HepG2 (cell line): ENCODE data around the gene NUF2. TPM values are rescaled to one million over a fixed set of nuclear protein-coding genes. Genes with fewer than 3 reads are reported as not detected.

ENCODE experiments used
- CENPX ChIP-seq: sonication (generic); formaldehyde crosslinking; IDR thresholded peaks from 2 replicates; pipeline ENCODE4 v1.9.0; 2021; ENCODE audit warnings: mild to moderate bottlenecking, missing genetic modification reagents, moderate library complexity
- DR1 ChIP-seq: sonication (generic); formaldehyde crosslinking; IDR thresholded peaks from 2 replicates; pipeline ENCODE4 v1.8.0; 2021; ENCODE audit warnings: mild to moderate bottlenecking, missing genetic modification reagents, inconsistent platforms
- E2F1 ChIP-seq: sonication (generic); formaldehyde crosslinking; IDR thresholded peaks from 2 replicates; pipeline ENCODE4 v1.5.0; 2020; ENCODE audit warnings: missing genetic modification reagents
- GLI4 ChIP-seq: sonication (generic); formaldehyde crosslinking; IDR thresholded peaks from 2 replicates; pipeline ENCODE4 v1.5.1; 2020; ENCODE audit warnings: missing genetic modification reagents, mild to moderate bottlenecking, moderate library complexity, borderline replicate concordance
- HNRNPLL ChIP-seq: fragments of 200-400 bp; formaldehyde crosslinking; IDR thresholded peaks from 2 replicates; pipeline ENCODE4 v1.6.1; 2017; ENCODE audit warnings: mild to moderate bottlenecking, low read depth, low read length; ENCODE audit not compliant: poor library complexity, severe bottlenecking
- KDM5A ChIP-seq: fragments of 200-600 bp; sonication (generic); IDR thresholded peaks from 2 replicates; pipeline ENCODE4 v1.7.0; 2018; ENCODE audit warnings: antibody characterized with exemption, mild to moderate bottlenecking, low read length, borderline replicate concordance
- NCOA1 ChIP-seq: sonication (generic); formaldehyde crosslinking; IDR thresholded peaks from 2 replicates; pipeline ENCODE4 v1.9.0; 2021; ENCODE audit warnings: missing genetic modification reagents
- NR2F6 ChIP-seq, 2 experiments: IDR thresholded peaks; 2 replicates each; pipeline ENCODE4 v1.6.1; 2016; ENCODE audit warnings: antibody characterized with exemption in 1 of 2, mild to moderate bottlenecking in 1 of 2
- SOX13 ChIP-seq, 3 experiments: fragments of 450-650 bp in 1 of 3; sonication (generic) in 1 of 3; formaldehyde crosslinking in 1 of 3; IDR thresholded peaks in 2 of 3; conservative IDR thresholded peaks in 1 of 3; 2 replicates each; pipeline versions ENCODE4 v1.5.0 to v1.6.1; 2016 to 2020; ENCODE audit warnings: antibody characterized with exemption in 1 of 3, mild to moderate bottlenecking in 1 of 3, missing compliant biosample characterization in 1 of 3, missing genetic modification reagents in 1 of 3, moderate library complexity in 1 of 3
- TCF12 ChIP-seq, 2 experiments: fragments of 450-650 bp in 1 of 2; sonication (generic) in 1 of 2; formaldehyde crosslinking in 1 of 2; IDR thresholded peaks; 2 replicates each; pipeline versions ENCODE4 v1.6.1 to v1.8.0; 2017 to 2022; ENCODE audit warnings: antibody characterized with exemption in 1 of 2, mild to moderate bottlenecking in 1 of 2, missing genetic modification reagents in 1 of 2, moderate library complexity in 1 of 2
- TEAD3 ChIP-seq: optimal IDR thresholded peaks from 2 replicates; pipeline ENCODE3; 2016; ENCODE audit warnings: borderline replicate concordance
- ZBTB38 ChIP-seq: sonication (generic); formaldehyde crosslinking; IDR thresholded peaks from 2 replicates; pipeline ENCODE4 v1.5.1; 2020; ENCODE audit warnings: mild to moderate bottlenecking, missing genetic modification reagents
- ZBTB42 ChIP-seq: sonication (generic); formaldehyde crosslinking; IDR thresholded peaks from 2 replicates; pipeline ENCODE4 v1.5.0; 2020; ENCODE audit warnings: mild to moderate bottlenecking, missing genetic modification reagents
- ZMYM3 ChIP-seq: sonication (generic); formaldehyde crosslinking; IDR thresholded peaks from 2 replicates; pipeline ENCODE4 v1.5.1; 2020; ENCODE audit warnings: mild to moderate bottlenecking, missing genetic modification reagents
- ZNF160 ChIP-seq: sonication (generic); formaldehyde crosslinking; IDR thresholded peaks from 2 replicates; pipeline ENCODE4 v1.8.0; 2022; ENCODE audit warnings: mild to moderate bottlenecking, inconsistent platforms, missing genetic modification reagents
- ZNF547 ChIP-seq: sonication (generic); formaldehyde crosslinking; IDR thresholded peaks from 2 replicates; pipeline ENCODE4 v1.5.1; 2020; ENCODE audit warnings: mild to moderate bottlenecking, missing genetic modification reagents
- ZNF558 ChIP-seq: sonication (generic); formaldehyde crosslinking; IDR thresholded peaks from 2 replicates; pipeline ENCODE4 v1.9.0; 2022; ENCODE audit warnings: mild to moderate bottlenecking, missing genetic modification reagents, borderline replicate concordance
- ZSCAN20 ChIP-seq: sonication (generic); formaldehyde crosslinking; IDR thresholded peaks from 2 replicates; pipeline ENCODE4 v1.4.0; 2020; ENCODE audit warnings: missing genetic modification reagents, mild to moderate bottlenecking, borderline replicate concordance
- polyA plus RNA-seq, 8 experiments: library from polyadenylated mRNA; depleted of rRNA in 3 of 8; stranded (reverse) in 7 of 8; unstranded in 1 of 8; fragments of >200 nt; fragmentation: Illumina TruSeq in 4 of 8; extraction: Trizol in 4 of 8; gene quantifications; 2 replicates each; pipeline versions ENCODE4 v1.2.1 to v1.2.3, GENCODE V29; 2011 to 2016; ENCODE audit warnings: low read depth in 4 of 8, missing spikeins in 1 of 8, mixed read lengths in 1 of 8; ENCODE audit not compliant: insufficient read depth in 1 of 8
- total RNA-seq, 5 experiments: library from RNA; depleted of rRNA; stranded (reverse); fragments of >200 nt; fragmentation: Illumina TruSeq; extraction: Trizol; gene quantifications; 2 replicates each; pipeline ENCODE4 v1.2.3, GENCODE V29; 2016; ENCODE audit warnings: low read depth in 1 of 5
- TF ChIP-seq, protein P1 (sequence below): sonication (generic); formaldehyde crosslinking; IDR thresholded peaks from 2 replicates; pipeline ENCODE4 v1.4.0; 2020; ENCODE audit warnings: missing genetic modification reagents
- TF ChIP-seq, protein P2 (sequence below): sonication (generic); formaldehyde crosslinking; conservative IDR thresholded peaks from 2 replicates; pipeline ENCODE4 v1.4.0; 2020; ENCODE audit warnings: missing genetic modification reagents
- TF ChIP-seq, protein P3 (sequence below): IDR thresholded peaks from 2 replicates; pipeline ENCODE4 v1.6.1; 2016; ENCODE audit warnings: missing biosample characterization, missing genetic modification reagents, low read depth

The NUF2 gene
- total and polyA plus RNA-seq, 2 of the 13 experiments (the other 11 are each of a cell fraction or from before 2014, with no cell fraction given): 26.0 to 39.4 TPM

DNA sequence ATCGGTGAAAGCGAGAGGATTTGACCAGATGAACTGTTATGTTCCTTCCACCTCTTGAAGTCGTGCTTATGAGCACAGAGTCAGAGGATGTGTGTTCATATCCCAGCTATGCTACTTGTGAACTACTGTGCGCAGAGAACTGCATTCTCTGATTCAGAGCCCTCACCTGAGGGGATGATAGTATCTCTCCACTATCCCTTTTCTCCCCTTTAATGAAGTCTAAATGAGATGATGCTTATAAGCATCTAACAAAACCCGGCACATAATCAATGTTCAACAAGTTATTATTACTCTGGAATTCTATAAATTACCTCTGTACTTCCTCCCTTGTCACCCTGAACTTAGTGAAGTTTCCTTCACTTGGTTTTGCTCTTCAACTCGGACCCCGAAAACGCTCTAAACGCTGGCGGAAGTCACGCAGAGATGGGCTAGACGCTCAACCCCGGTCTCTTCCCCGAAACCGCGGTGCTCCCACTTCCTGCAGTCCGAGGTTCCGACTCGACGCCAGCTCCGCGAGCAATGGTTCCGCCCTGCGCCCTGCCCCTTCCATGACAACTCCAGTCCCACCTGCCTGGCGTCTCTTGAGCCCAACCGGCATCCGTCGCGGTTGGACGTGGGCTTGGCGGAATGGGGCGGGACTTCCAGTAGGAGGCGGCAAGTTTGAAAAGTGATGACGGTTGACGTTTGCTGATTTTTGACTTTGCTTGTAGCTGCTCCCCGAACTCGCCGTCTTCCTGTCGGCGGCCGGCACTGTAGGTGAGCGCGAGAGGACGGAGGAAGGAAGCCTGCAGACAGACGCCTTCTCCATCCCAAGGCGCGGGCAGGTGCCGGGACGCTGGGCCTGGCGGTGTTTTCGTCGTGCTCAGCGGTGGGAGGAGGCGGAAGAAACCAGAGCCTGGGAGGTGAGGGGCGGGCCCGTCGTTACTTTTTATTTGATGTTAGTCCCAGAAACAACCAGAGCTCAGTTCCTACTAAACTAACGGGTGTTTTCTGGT lies at the start of gene NUF2 (continued):
- TF ChIP-seq HNRNPLL (peak; percentile 90), NCOA1 (CRISPR knock-in tag) (peak; percentile 78; the same call in 1 of the 2 replicates), E2F1 (CRISPR knock-in tag) (peak; percentile 96), SOX13 (IDR thresholded peaks at IDR 0.05) (peak; percentile 37; the same call in 1 of the 2 replicates), SOX13 (CRISPR knock-in tag; conservative IDR thresholded peaks at IDR 0.05 in 1 of 2, IDR thresholded peaks at IDR 0.05 in 1 of 2) (peak in 1 of 2 experiments; percentile 73; a peak in 2 of 4 replicates), ZNF547 (CRISPR knock-in tag) (peak; percentile 95), ZNF558 (CRISPR knock-in tag) (no peak), DR1 (CRISPR knock-in tag) (peak; percentile 95), ZBTB42 (CRISPR knock-in tag) (0 out of 2 replicates have a peak, but pooled peaks have one; percentile 88), ZMYM3 (CRISPR knock-in tag) (peak; percentile 79), ZNF160 (CRISPR knock-in tag) (peak; percentile 95), ZBTB38 (CRISPR knock-in tag) (peak; percentile 94), GLI4 (CRISPR knock-in tag) (peak; percentile 90; the same call in 1 of the 2 replicates), KDM5A (peak; percentile 98), TEAD3 (CRISPR knock-in tag) (peak; percentile 94), CENPX (CRISPR knock-in tag) (no peak), ZSCAN20 (CRISPR knock-in tag) (peak; percentile 71; the same call in 1 of the 2 replicates), TCF12 (IDR thresholded peaks at IDR 0.05) (no peak), TCF12 (CRISPR knock-in tag; IDR thresholded peaks at IDR 0.05) (0 out of 2 replicates have a peak, but pooled peaks have one; percentile 82), NR2F6 (IDR thresholded peaks at IDR 0.05) (no peak), NR2F6 (CRISPR knock-in tag; IDR thresholded peaks at IDR 0.05) (peak; percentile 78)
- TF ChIP-seq, protein P1, sequence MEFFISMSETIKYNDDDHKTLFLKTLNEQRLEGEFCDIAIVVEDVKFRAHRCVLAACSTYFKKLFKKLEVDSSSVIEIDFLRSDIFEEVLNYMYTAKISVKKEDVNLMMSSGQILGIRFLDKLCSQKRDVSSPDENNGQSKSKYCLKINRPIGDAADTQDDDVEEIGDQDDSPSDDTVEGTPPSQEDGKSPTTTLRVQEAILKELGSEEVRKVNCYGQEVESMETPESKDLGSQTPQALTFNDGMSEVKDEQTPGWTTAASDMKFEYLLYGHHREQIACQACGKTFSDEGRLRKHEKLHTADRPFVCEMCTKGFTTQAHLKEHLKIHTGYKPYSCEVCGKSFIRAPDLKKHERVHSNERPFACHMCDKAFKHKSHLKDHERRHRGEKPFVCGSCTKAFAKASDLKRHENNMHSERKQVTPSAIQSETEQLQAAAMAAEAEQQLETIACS (CRISPR knock-in tag): peak; percentile 57; the same call in 1 of the 2 replicates
- TF ChIP-seq, protein P2, sequence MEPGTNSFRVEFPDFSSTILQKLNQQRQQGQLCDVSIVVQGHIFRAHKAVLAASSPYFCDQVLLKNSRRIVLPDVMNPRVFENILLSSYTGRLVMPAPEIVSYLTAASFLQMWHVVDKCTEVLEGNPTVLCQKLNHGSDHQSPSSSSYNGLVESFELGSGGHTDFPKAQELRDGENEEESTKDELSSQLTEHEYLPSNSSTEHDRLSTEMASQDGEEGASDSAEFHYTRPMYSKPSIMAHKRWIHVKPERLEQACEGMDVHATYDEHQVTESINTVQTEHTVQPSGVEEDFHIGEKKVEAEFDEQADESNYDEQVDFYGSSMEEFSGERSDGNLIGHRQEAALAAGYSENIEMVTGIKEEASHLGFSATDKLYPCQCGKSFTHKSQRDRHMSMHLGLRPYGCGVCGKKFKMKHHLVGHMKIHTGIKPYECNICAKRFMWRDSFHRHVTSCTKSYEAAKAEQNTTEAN (CRISPR knock-in tag): peak; percentile 89; the same call in 1 of the 2 replicates
- TF ChIP-seq, protein P3, sequence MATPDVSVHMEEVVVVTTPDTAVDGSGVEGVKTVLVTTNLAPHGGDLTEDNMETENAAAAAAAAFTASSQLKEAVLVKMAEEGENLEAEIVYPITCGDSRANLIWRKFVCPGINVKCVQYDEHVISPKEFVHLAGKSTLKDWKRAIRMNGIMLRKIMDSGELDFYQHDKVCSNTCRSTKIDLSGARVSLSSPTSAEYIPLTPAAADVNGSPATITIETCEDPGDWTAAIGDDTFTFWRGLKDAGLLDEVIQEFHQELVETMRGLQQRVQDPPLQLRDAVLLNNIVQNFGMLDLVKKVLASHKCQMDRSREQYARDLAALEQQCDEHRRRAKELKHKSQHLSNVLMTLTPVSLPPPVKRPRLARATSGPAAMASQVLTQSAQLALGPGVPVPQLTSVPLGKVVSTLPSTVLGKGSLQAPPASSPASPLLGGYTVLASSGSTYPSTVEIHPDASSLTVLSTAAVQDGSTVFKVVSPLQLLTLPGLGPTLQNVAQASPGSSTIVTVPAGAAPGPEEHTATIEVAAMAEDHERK (CRISPR knock-in tag): peak; percentile 85
